HEK293 (cell line): ENCODE results near the gene POLD2.

Experiments used
- CTCF ChIA-PET: fragments of 350-600 bp; formaldehyde crosslinking; extraction: SDS; loops from one replicate; lab custom pipeline; 2021; ENCODE audit warnings: antibody characterized with exemption; lab: Yijun Ruan, JAX
- POLR2A ChIA-PET: fragments of 300-600 bp; formaldehyde crosslinking; extraction: SDS; loops from one replicate; lab custom pipeline; 2020; ENCODE audit warnings: antibody characterized with exemption, inconsistent platforms; lab: Yijun Ruan, JAX
- H3K27ac ChIP-seq: fragments of 200-500 bp; sonication (Bioruptor generic); 2 replicates; pipeline ENCODE4 v1.5.1; 2014; ENCODE audit warnings: low read depth, low read length, control low read depth, inconsistent platforms; ENCODE audit errors: extremely low read depth
- H3K36me3 ChIP-seq, 2 experiments: fragments of 200-500 bp in 1 of 2; sonication (Bioruptor generic) in 1 of 2; 1 replicate in 1 of 2; 2 replicates in 1 of 2; pipeline ENCODE4 v1.5.1; 2014 to 2017; ENCODE audit warnings: inconsistent platforms in 2 of 2, low read length in 2 of 2; ENCODE audit not compliant: control insufficient read depth in 2 of 2, insufficient read depth in 1 of 2
- H3K4me1 ChIP-seq: fragments of 200-500 bp; sonication (Bioruptor generic); 2 replicates; pipeline ENCODE4 v1.5.1; 2014; ENCODE audit warnings: mild to moderate bottlenecking, low read length, inconsistent platforms; ENCODE audit not compliant: control insufficient read depth, insufficient read depth
- H3K4me3 ChIP-seq: 2 replicates; pipeline ENCODE4 v1.5.1; 2011; ENCODE audit warnings: low read depth, mild to moderate bottlenecking, control low read depth, low read length, moderate library complexity
- H3K9me3 ChIP-seq: fragments of 200-500 bp; sonication (Bioruptor generic); 2 replicates; pipeline ENCODE4 v1.5.1; 2014; ENCODE audit warnings: low read depth, low read length, inconsistent platforms; ENCODE audit not compliant: control insufficient read depth, insufficient read depth
- GLIS2 ChIP-seq: fragments of 450-650 bp; formaldehyde crosslinking; IDR thresholded peaks from 2 replicates; pipeline ENCODE4 v1.5.1; 2016; ENCODE audit warnings: missing biosample characterization, missing genetic modification characterization
- TCF7L2 ChIP-seq: IDR thresholded peaks from 2 replicates; pipeline ENCODE4 v1.6.1; 2011; ENCODE audit warnings: low read depth, mild to moderate bottlenecking, inconsistent platforms, low read length, moderate library complexity, borderline replicate concordance
- ZBTB21 ChIP-seq: fragments of 450-650 bp; formaldehyde crosslinking; IDR thresholded peaks from 2 replicates; pipeline ENCODE4 v1.5.1; 2017; ENCODE audit warnings: missing biosample characterization, missing genetic modification characterization
- ZFHX2 ChIP-seq: fragments of 450-650 bp; formaldehyde crosslinking; conservative IDR thresholded peaks from 2 replicates; pipeline ENCODE4 v1.5.1; 2016; ENCODE audit warnings: missing biosample characterization, missing genetic modification characterization
- ZNF19 ChIP-seq: fragments of 450-650 bp; formaldehyde crosslinking; IDR thresholded peaks from 2 replicates; pipeline ENCODE4; 2016; ENCODE audit warnings: missing biosample characterization, missing genetic modification characterization, low read depth
- ZNF211 ChIP-seq: fragments of 450-650 bp; formaldehyde crosslinking; IDR thresholded peaks from 2 replicates; pipeline ENCODE4 v1.5.1; 2016; ENCODE audit warnings: low read depth, missing biosample characterization, missing genetic modification characterization
- ZNF23 ChIP-seq: fragments of 450-650 bp; formaldehyde crosslinking; IDR thresholded peaks from 2 replicates; pipeline ENCODE4 v1.5.1; 2016; ENCODE audit warnings: missing biosample characterization, missing genetic modification characterization, borderline replicate concordance
- ZNF248 ChIP-seq: fragments of 450-650 bp; formaldehyde crosslinking; IDR thresholded peaks from 2 replicates; pipeline ENCODE4 v1.5.1; 2017; ENCODE audit warnings: missing biosample characterization, missing genetic modification characterization
- ZNF302 ChIP-seq: fragments of 450-650 bp; formaldehyde crosslinking; IDR thresholded peaks from 2 replicates; pipeline ENCODE4 v1.5.1; 2016; ENCODE audit warnings: missing biosample characterization, missing genetic modification characterization, low read depth
- ZNF394 ChIP-seq: fragments of 450-650 bp; formaldehyde crosslinking; IDR thresholded peaks from 2 replicates; pipeline ENCODE4 v1.5.1; 2016; ENCODE audit warnings: missing biosample characterization, missing genetic modification characterization, mild to moderate bottlenecking, moderate library complexity, borderline replicate concordance
- ZNF423 ChIP-seq: fragments of 450-650 bp; formaldehyde crosslinking; IDR thresholded peaks from 2 replicates; pipeline ENCODE4 v1.5.1; 2016; ENCODE audit warnings: missing biosample characterization, missing genetic modification characterization
- ZNF548 ChIP-seq: fragments of 450-650 bp; formaldehyde crosslinking; IDR thresholded peaks from 2 replicates; pipeline ENCODE4 v1.5.1; 2016; ENCODE audit warnings: missing biosample characterization, missing genetic modification characterization
- ZNF585B ChIP-seq: fragments of 450-650 bp; formaldehyde crosslinking; IDR thresholded peaks from 2 replicates; pipeline ENCODE4 v1.5.1; 2016; ENCODE audit warnings: missing biosample characterization, missing genetic modification characterization
- ZNF785 ChIP-seq: fragments of 450-650 bp; formaldehyde crosslinking; IDR thresholded peaks from 2 replicates; pipeline ENCODE4 v1.5.1; 2016; ENCODE audit warnings: missing biosample characterization, missing genetic modification characterization
- ZSCAN30 ChIP-seq: fragments of 450-650 bp; IDR thresholded peaks from 2 replicates; pipeline ENCODE4 v1.5.1; 2018; ENCODE audit warnings: missing biosample characterization, mild to moderate bottlenecking, missing genetic modification characterization, moderate library complexity
- ZXDB ChIP-seq: fragments of 450-650 bp; formaldehyde crosslinking; IDR thresholded peaks from 2 replicates; pipeline ENCODE4 v1.5.1; 2016; ENCODE audit warnings: missing biosample characterization, missing genetic modification characterization
- TF ChIP-seq, protein P1 (sequence below): fragments of 450-650 bp; formaldehyde crosslinking; IDR thresholded peaks from 2 replicates; pipeline ENCODE4 v1.5.1; 2016; ENCODE audit warnings: missing biosample characterization, missing genetic modification characterization
- TF ChIP-seq, protein P2 (sequence below): fragments of 450-650 bp; formaldehyde crosslinking; IDR thresholded peaks from 2 replicates; pipeline ENCODE4 v1.5.1; 2016; ENCODE audit warnings: missing biosample characterization, missing genetic modification characterization
- TF ChIP-seq, protein P3 (sequence below): fragments of 450-650 bp; formaldehyde crosslinking; IDR thresholded peaks from 2 replicates; pipeline ENCODE4; 2016; ENCODE audit warnings: missing biosample characterization, missing genetic modification characterization

Gene POLD2

DNA sequence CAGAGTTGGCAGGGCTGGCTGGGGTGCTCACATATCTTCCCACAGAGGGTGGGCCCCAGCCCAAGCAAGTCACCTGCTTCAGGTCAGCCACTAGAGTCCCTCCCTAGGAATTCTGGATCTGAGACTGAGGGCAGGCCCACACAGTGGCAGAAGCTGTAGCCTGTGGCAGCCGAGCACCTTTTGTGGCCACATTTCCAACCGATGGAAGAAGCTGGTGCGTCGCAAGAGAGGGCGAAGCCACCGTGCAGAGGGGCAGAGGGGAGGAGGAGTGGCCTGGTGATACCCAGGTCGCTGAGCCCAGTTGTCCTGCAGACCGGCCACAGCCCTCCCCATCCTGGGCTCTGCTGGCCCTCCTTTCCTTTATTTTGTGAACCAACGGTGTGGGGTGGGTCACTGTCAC is 46.3 kb downstream of the POLD2 start:
- H3K4me3 ChIP-seq, result no peak overlapping the region
- peaks cover 3% of the 10 kb centered on the region; the same call in 1 of the 2 replicates for H3K4me1 ChIP-seq
- CTCF ChIA-PET, result no interaction called here
- no peak overlapping the region for H3K27ac ChIP-seq
- TF ChIP-seq ZFHX2 (tag by site-specific recombination) (no peak), ZNF211 (tag by site-specific recombination) (no peak), ZNF548 (no peak), ZNF19 (tag by site-specific recombination) (no peak), ZNF585B (no peak), ZNF785 (tag by site-specific recombination) (no peak), ZNF394 (tag by site-specific recombination) (no peak), ZNF248 (no peak), ZNF302 (tag by site-specific recombination) (no peak), ZBTB21 (tag by site-specific recombination) (no peak), ZNF423 (tag by site-specific recombination) (no peak), TCF7L2 (no peak), ZNF23 (tag by site-specific recombination) (no peak)
- TF ChIP-seq, protein P1, sequence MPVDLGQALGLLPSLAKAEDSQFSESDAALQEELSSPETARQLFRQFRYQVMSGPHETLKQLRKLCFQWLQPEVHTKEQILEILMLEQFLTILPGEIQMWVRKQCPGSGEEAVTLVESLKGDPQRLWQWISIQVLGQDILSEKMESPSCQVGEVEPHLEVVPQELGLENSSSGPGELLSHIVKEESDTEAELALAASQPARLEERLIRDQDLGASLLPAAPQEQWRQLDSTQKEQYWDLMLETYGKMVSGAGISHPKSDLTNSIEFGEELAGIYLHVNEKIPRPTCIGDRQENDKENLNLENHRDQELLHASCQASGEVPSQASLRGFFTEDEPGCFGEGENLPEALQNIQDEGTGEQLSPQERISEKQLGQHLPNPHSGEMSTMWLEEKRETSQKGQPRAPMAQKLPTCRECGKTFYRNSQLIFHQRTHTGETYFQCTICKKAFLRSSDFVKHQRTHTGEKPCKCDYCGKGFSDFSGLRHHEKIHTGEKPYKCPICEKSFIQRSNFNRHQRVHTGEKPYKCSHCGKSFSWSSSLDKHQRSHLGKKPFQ (tag by site-specific recombination), result no peak
- TF ChIP-seq, all 188 proteins: peak for 0
- no peaks in the 10 kb centered on the region for H3K9me3 ChIP-seq
- peaks cover 10 to 83% of the 10 kb centered on the region in 2 experiments for H3K36me3 ChIP-seq
- POLR2A ChIA-PET, result no interaction called here

DNA sequence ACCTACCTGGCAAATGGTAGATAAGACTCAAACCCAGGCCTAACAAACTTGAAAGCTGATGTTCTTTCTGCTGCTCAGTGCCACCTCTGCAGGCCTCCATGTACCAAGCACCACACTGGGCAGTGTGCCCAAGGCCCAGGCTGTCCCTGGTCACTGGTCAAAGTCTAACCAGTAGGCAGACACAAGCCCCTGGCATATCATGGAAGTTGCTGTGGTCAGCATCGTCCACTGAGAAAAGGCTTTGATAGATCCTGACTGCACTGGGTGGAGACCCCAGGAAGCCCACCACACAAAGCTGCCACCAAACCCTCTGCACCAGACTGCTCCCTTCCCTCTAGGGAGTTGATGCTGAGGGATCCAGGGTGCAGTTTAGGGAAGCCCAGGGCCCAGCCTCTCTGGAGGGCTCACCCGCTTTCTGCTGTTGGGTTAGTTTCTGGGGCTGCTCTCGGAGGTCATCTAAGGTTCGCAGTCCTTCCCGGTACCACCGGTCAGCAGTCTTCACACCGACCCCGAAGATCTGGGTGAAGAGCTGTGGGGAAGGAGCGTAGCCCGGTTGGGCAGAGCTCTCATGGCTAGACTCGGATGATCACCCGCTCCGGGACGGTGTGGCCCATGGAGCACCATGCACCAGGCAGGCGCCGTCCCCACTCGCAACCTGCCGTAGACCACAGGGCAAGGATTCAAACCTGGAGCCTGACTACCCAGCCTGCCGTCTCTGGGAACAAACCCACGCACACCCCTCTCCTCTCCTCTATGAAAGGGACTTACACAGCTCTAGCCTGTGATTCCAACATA is 47.0 kb downstream of the POLD2 start:
- Histone ChIP-seq H3K4me1 (peaks cover 3% of the 10 kb centered on the region; the same call in 1 of the 2 replicates), H3K4me3 (no peak overlapping the region), H3K36me3 (peaks cover 10 to 83% of the 10 kb centered on the region in 2 experiments), H3K27ac (no peak overlapping the region), H3K9me3 (no peaks in the 10 kb centered on the region)
- TF ChIP-seq, protein P2, sequence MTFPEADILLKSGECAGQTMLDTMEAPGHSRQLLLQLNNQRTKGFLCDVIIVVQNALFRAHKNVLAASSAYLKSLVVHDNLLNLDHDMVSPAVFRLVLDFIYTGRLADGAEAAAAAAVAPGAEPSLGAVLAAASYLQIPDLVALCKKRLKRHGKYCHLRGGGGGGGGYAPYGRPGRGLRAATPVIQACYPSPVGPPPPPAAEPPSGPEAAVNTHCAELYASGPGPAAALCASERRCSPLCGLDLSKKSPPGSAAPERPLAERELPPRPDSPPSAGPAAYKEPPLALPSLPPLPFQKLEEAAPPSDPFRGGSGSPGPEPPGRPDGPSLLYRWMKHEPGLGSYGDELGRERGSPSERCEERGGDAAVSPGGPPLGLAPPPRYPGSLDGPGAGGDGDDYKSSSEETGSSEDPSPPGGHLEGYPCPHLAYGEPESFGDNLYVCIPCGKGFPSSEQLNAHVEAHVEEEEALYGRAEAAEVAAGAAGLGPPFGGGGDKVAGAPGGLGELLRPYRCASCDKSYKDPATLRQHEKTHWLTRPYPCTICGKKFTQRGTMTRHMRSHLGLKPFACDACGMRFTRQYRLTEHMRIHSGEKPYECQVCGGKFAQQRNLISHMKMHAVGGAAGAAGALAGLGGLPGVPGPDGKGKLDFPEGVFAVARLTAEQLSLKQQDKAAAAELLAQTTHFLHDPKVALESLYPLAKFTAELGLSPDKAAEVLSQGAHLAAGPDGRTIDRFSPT (tag by site-specific recombination), result no peak
- TF ChIP-seq GLIS2, result no peak
- TF ChIP-seq ZSCAN30, result no peak
- no peak for TF ChIP-seq ZXDB (tag by site-specific recombination)
- TF ChIP-seq, protein P3, sequence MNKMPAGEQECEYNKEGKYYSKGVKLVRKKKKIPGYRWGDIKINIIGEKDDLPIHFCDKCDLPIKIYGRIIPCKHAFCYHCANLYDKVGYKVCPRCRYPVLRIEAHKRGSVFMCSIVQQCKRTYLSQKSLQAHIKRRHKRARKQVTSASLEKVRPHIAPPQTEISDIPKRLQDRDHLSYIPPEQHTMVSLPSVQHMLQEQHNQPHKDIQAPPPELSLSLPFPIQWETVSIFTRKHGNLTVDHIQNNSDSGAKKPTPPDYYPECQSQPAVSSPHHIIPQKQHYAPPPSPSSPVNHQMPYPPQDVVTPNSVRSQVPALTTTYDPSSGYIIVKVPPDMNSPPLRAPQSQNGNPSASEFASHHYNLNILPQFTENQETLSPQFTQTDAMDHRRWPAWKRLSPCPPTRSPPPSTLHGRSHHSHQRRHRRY (tag by site-specific recombination), result no peak
- ChIA-PET POLR2A (interaction anchor here (0.7 to 1.7 kb wide), 2 partner anchors 12 to 29 kb away, joined by 3 to 8 read pairs; no protein-coding TSS in a partner anchor), CTCF (no interaction called here)
